BJ (cell line): ENCODE measurements around the gene TMEM60. TPM values are rescaled to one million over a fixed set of nuclear protein-coding genes. Genes with fewer than 3 reads are reported as not detected.

Experiments
- CTCF ChIA-PET: fragments of 350-600 bp; formaldehyde crosslinking; extraction: SDS; loops from one replicate; lab custom pipeline; 2021; ENCODE audit warnings: antibody characterized with exemption, inconsistent platforms; lab: Yijun Ruan, JAX
- POLR2A ChIA-PET: fragments of 300-600 bp; sonication (Branson Sonifier 250); formaldehyde crosslinking; extraction: SDS; loops from one replicate; lab custom pipeline; 2021; ENCODE audit warnings: antibody characterized with exemption; lab: Charles Lee
- DNase-seq: peaks from one replicate; pipeline ENCODE4 v3.0.0-alpha.2; 2011; ENCODE audit warnings: low read depth
- H3K27me3 ChIP-seq: 2 replicates; pipeline ENCODE4 v1.6.0; 2011; ENCODE audit warnings: low read length; ENCODE audit not compliant: control insufficient read depth, insufficient read depth
- H3K36me3 ChIP-seq: 2 replicates; pipeline ENCODE4 v1.5.1; 2011; ENCODE audit warnings: low read length; ENCODE audit not compliant: control insufficient read depth, insufficient read depth
- H3K4me3 ChIP-seq: 2 replicates; pipeline ENCODE4 v1.5.1; 2011; ENCODE audit warnings: low read depth, mild to moderate bottlenecking, control low read depth, low read length
- CTCF ChIP-seq: IDR thresholded peaks from 2 replicates; pipeline ENCODE4 v1.5.1; 2011; ENCODE audit warnings: low read depth, mild to moderate bottlenecking, control low read depth, inconsistent platforms, low read length, moderate library complexity; ENCODE audit not compliant: insufficient read depth
- polyA plus RNA-seq: library from polyadenylated mRNA; depleted of rRNA; stranded (reverse); fragments of >200 nt; gene quantifications from 2 replicates; pipeline ENCODE4 v1.2.3, GENCODE V29; 2011

Gene TMEM60
- polyA plus RNA-seq, 1 experiment = 17.9 TPM

- Histone ChIP-seq H3K27me3 (no peaks in the 10 kb centered on the region), H3K4me3 (no peak overlapping the region), H3K36me3 (0 out of 2 replicates have a peak, but pooled peaks cover 3% of the 10 kb centered on the region)
- TF ChIP-seq CTCF = no peak
- no peak for DNase-seq
- POLR2A ChIA-PET = no interaction called here
- CTCF ChIA-PET = interaction anchor here (1.0 kb wide), 1 partner anchor 12 kb away, joined by 3 read pairs; no protein-coding TSS in a partner anchor
Observed at GRCh38 chr7:77770316-77770715, 27.9 kb downstream of the TMEM60 start.

- Histone ChIP-seq H3K36me3 (0 out of 2 replicates have a peak, but pooled peaks cover 1% of the 10 kb centered on the region), H3K27me3 (no peaks in the 10 kb centered on the region), H3K4me3 (no peak overlapping the region)
- TF ChIP-seq CTCF = no peak
- POLR2A ChIA-PET = no interaction called here
- CTCF ChIA-PET = interaction anchor here (0.6 to 2.1 kb wide), 2 partner anchors 115 to 367 kb away, joined by 3 to 9 read pairs; no protein-coding TSS in a partner anchor
- no peak for DNase-seq
Observed at GRCh38 chr7:77766801-77767605, 31.2 kb downstream of the TMEM60 start.

GRCh38 chr7:77765906-77766800 lies 32.1 kb downstream of the TMEM60 start:
- ChIA-PET POLR2A (no interaction called here), CTCF (interaction anchor here (0.6 to 2.1 kb wide), 3 partner anchors 13 to 116 kb away, joined by 3 to 9 read pairs (median 3); no protein-coding TSS in a partner anchor)
- no peak for TF ChIP-seq CTCF
- Histone ChIP-seq H3K27me3 (no peaks in the 10 kb centered on the region), H3K36me3 (0 out of 2 replicates have a peak, but pooled peaks cover 1% of the 10 kb centered on the region), H3K4me3 (no peak overlapping the region)
- no peak for DNase-seq

- POLR2A ChIA-PET = no interaction called here
Observed at GRCh38 chr7:77765481-77765880, 32.8 kb downstream of the TMEM60 start.

More at GRCh38 chr7:77765481-77765880, 32.8 kb downstream of the TMEM60 start:
- CTCF ChIA-PET = interaction anchor here (0.6 to 2.1 kb wide), 3 partner anchors 14 to 115 kb away, joined by 3 to 9 read pairs (median 3); no protein-coding TSS in a partner anchor
- Histone ChIP-seq H3K27me3 (no peaks in the 10 kb centered on the region), H3K36me3 (0 out of 2 replicates have a peak, but pooled peaks cover 1% of the 10 kb centered on the region), H3K4me3 (no peak overlapping the region)
- DNase-seq = no peak
- no peak for TF ChIP-seq CTCF
